ENCODE results near the gene GBX1.

The GBX1 gene

GRCh38 chr7:151134743-151135524 lies 32.6 kb downstream of the GBX1 start:
- Mint-ChIP-seq H3K27ac (no peak overlapping the region), H3K27me3 (ENCODE audit: low read depth) (no peaks in the 10 kb centered on the region), H3K4me1 (peaks cover 42% of the 10 kb centered on the region), H3K4me3 (no peak overlapping the region), H3K36me3 (ENCODE audit: low read depth) (peaks cover 58% of the 10 kb centered on the region), H3K9me3 (no peaks in the 10 kb centered on the region)
- no peak for TF ChIP-seq CTCF (IDR thresholded peaks at IDR 0.05; ENCODE audit: unreplicated experiment in 3 of 3)

- Mint-ChIP-seq H3K4me3 (no peak overlapping the region), H3K27ac (no peak overlapping the region), H3K9me3 (no peaks in the 10 kb centered on the region), H3K36me3 (ENCODE audit: low read depth) (peaks cover 56% of the 10 kb centered on the region), H3K27me3 (ENCODE audit: low read depth) (no peaks in the 10 kb centered on the region), H3K4me1 (peaks cover 39% of the 10 kb centered on the region)
- no peak for TF ChIP-seq CTCF (IDR thresholded peaks at IDR 0.05; ENCODE audit: unreplicated experiment in 3 of 3)
These were observed 33.3 kb downstream of the GBX1 start for GRCh38 chr7:151133986-151134742.

- Mint-ChIP-seq H3K9me3 (no peaks in the 10 kb centered on the region), H3K27ac (no peak overlapping the region), H3K27me3 (ENCODE audit: low read depth) (peaks cover 4% of the 10 kb centered on the region), H3K4me3 (no peak overlapping the region), H3K36me3 (ENCODE audit: low read depth) (peaks cover 55% of the 10 kb centered on the region), H3K4me1 (peaks cover 36% of the 10 kb centered on the region)
- no peak for TF ChIP-seq CTCF (IDR thresholded peaks at IDR 0.05; ENCODE audit: unreplicated experiment in 3 of 3)
These were observed 34.1 kb downstream of the GBX1 start for GRCh38 chr7:151133266-151133985.

- no peaks in the 10 kb centered on the region for H3K9me3 Mint-ChIP-seq
- TF ChIP-seq CTCF (IDR thresholded peaks at IDR 0.05; ENCODE audit: unreplicated experiment in 3 of 3): no peak
- peaks cover 5% of the 10 kb centered on the region for H3K27me3 Mint-ChIP-seq (ENCODE audit: low read depth)
- H3K4me1 Mint-ChIP-seq: peaks cover 39% of the 10 kb centered on the region
- H3K36me3 Mint-ChIP-seq (ENCODE audit: low read depth): peaks cover 63% of the 10 kb centered on the region
- H3K27ac Mint-ChIP-seq: peak overlapping the region; percentile 17 to 91 (median 78)
- H3K4me3 Mint-ChIP-seq: peak overlapping the region in 1 of 3 experiments; percentile 74
These were observed 34.9 kb downstream of the GBX1 start for GRCh38 chr7:151132461-151133205.

- peak overlapping the region; percentile 78 to 91 (median 80) for H3K27ac Mint-ChIP-seq
- no peaks in the 10 kb centered on the region for H3K9me3 Mint-ChIP-seq
- H3K4me3 Mint-ChIP-seq: peak overlapping the region in 2 of 3 experiments; percentile 37 to 74
- TF ChIP-seq CTCF (IDR thresholded peaks at IDR 0.05; ENCODE audit: unreplicated experiment in 3 of 3): no peak
- peaks cover 43% of the 10 kb centered on the region for H3K4me1 Mint-ChIP-seq
- peaks cover 64% of the 10 kb centered on the region for H3K36me3 Mint-ChIP-seq (ENCODE audit: low read depth)
- H3K27me3 Mint-ChIP-seq (ENCODE audit: low read depth): peaks cover 5% of the 10 kb centered on the region
These were observed 35.8 kb downstream of the GBX1 start for GRCh38 chr7:151131592-151132293.
